D721Med (cell line): Measurements from ENCODE around the gene BRMS1.

Experiments used
- DNase-seq: peaks from one replicate; pipeline ENCODE4 v3.0.0; 2011; ENCODE audit warnings: low spot score; ENCODE audit not compliant: insufficient read length
- FAIRE-seq: peaks from 2 replicates; lab custom pipeline; 2011; peaks lifted over from hg19 to GRCh38; lab: Jason Lieb, UNC
- TF ChIP-seq, protein P1 (sequence below): IDR thresholded peaks from 2 replicates; pipeline ENCODE4 v1.5.1; 2012; ENCODE audit warnings: mild to moderate bottlenecking, control low read depth; ENCODE audit not compliant: insufficient read depth; ENCODE audit errors: missing control alignments

Gene BRMS1

DNA sequence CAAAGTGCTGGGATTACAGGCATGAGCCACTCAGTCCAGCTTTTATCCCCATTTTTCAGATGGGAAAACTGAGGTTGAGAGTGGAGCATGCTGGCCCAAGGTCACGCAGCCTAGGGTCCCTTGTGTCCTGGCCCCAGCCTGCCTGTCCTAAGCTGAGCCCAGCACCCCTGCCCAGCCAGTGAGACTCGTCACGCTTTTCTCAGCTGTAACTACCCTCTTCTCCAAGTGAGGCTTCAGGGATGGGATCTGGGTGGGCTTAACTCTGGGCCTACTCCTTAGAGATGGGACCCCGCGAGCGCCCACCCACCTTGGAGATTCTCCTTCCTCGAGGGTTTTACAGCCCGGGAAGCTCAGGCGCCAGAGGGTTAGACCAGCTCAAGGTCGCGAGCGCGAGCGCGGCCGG lies 53.6 kb downstream of the BRMS1 start:
- FAIRE-seq = no peak
- no peak for DNase-seq
- TF ChIP-seq, protein P1, sequence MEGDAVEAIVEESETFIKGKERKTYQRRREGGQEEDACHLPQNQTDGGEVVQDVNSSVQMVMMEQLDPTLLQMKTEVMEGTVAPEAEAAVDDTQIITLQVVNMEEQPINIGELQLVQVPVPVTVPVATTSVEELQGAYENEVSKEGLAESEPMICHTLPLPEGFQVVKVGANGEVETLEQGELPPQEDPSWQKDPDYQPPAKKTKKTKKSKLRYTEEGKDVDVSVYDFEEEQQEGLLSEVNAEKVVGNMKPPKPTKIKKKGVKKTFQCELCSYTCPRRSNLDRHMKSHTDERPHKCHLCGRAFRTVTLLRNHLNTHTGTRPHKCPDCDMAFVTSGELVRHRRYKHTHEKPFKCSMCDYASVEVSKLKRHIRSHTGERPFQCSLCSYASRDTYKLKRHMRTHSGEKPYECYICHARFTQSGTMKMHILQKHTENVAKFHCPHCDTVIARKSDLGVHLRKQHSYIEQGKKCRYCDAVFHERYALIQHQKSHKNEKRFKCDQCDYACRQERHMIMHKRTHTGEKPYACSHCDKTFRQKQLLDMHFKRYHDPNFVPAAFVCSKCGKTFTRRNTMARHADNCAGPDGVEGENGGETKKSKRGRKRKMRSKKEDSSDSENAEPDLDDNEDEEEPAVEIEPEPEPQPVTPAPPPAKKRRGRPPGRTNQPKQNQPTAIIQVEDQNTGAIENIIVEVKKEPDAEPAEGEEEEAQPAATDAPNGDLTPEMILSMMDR = no peak

DNA sequence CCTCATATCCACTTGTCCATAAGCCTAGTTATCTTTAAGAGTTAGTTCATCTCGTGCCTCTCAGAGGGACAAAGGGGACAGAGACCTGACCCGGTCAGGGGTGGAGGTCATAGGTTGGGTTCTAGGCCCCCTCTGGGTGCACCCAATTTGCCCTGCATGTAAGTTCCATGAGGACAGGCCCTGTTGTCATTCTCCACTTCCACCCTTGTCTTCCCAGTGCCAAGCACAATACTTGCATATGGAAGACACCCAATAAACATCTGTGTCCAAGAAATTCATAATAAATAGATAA lies 54.6 kb downstream of the BRMS1 start:
- TF ChIP-seq, protein P1 = no peak
- FAIRE-seq (no peak), DNase-seq (no peak)

DNA sequence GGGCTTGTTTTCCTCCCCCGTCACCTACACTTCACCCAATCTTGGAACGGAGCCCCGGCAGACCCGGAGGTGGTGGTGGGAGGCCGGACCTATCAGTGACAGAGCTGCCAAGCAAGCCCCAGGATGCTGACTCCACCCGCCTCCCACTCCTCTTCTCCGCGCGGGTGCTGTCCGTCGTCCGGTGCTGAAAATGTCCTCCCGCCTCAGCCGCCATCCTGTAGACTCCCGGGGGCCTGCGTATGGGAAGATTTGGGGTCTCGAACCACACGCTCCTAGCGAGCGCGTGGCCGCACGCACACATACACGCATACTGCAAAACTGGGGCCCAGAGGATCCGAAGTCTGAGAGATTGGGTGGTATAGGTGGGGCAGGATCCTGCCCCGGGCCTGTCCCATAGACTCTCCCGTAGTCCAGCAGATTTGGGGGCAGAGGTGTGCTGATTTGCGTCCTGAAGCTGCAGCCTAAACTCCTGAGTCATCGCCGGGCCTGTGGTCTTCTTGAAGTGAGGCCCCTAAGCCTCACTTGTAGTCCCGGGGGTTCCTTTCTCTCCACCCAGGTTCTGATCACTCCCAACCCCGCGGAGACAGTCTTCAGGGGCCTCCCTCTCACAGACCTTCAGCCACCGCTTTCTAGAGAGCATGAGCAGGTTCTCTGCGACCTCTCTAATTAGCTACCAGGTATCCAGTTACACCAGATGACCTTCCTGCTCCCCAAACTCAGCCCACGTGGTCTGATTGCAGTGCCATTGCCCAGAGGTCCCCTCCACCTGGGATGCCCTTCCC lies 55.2 kb downstream of the BRMS1 start:
- no peak for DNase-seq
- TF ChIP-seq, protein P1 = no peak
- no peak for FAIRE-seq

DNA sequence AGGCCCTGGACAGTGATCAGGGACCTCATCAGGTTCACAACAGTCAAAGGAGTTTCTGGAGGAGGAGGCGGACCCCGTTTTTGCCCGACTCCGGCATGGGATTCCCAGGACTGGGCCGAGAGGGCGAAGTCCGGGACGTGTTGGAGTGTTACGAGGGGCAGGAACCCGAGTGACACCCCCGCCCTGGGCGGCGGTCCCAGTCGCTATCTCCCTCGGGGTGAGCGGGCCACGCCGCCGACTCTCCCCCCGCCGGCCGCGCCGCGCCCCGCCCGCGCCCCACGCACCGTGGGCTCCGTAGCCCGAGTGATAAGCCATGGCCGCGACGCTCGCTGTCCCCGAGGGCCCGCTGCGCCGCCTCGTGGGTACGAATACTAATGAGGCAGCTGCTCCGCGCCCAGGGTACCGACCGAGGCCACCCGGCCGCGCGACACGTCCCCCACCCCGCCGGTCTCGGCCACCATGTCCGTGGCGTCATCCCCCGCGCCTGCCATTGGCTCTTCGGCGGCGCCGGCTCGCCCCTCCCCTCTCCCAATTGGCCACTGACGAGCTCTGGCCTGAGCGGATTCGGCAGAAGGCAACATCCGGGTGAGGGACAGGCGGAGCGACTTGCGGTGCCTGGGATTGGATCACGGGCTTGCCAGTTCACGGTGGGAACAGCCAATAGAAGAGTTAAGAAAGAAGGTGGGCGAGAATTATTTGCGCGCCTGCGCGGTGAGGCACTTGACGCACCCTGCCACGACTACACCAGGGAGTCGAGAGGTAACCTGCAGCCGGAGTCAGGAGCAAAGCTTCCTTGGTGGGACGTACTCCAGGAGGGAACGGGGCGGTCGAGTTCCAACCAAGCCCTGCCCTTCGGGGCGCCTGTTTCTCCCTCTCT lies 56.0 kb downstream of the BRMS1 start, which contains the start of gene YIF1A:
Gene YIF1A, minus strand, starts transcription at position 473 of the 877 bp plus-strand sequence. Its CDS starts 158 bp downstream, at position 315.
- TF ChIP-seq, protein P1 = peak; percentile 11
- no peak for FAIRE-seq
- DNase-seq = peak; percentile 99

DNA sequence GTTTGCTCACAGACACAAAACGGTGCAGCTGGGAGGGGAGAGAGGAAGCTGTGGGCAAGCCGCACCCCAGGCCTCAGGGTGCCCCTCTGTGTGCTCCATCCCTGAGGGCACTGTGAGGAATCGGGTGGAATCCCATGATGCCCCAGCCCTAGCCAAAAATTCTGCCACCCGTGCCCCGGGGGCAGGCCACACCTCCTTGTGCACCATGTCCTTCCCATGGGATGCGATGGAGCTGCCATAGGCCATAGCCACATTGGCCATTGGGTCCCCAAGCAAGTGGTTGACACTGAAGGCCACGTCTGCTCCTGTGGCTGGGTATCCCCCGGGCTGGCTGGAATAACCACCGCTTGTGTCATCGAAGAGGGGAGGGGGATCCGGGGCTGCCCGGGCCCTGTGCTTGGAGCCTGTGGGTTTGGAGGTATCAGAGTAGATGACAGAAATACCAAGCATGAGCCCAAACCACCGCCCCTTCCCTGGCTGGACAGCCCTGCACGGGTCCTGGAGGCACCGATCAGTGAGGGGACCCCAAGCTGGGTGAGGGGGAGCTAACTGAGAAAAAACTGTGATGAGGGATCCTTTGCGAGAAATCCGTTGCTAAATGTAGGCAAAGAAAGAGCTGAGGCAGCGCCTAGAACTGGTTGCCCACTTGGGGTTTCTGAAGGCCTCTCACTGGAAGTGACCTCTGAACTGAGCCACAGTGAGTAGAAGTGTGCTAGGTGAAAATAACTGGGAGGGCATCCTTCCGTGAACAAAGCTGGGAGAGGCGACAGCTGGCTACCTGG lies 56.8 kb downstream of the BRMS1 start:
- TF ChIP-seq, protein P1 = no peak
- no peak for FAIRE-seq
- no peak for DNase-seq
